ENCODE data around the gene MLX. TPM values are rescaled to one million over a fixed set of nuclear protein-coding genes. Genes with fewer than 3 reads are reported as not detected.
A peak's percentile ranks its signal among the peaks of the same experiment; 100 is the strongest.

MLX gene
- total RNA-seq, 1 donor from 2014 or later, result 61.3 TPM

GRCh38 chr17:42531455-42532354, 35.2 kb upstream of the MLX start:
- DNase-seq, result peak; percentile 88
- Histone ChIP-seq H3K4me1 (peaks cover 37% of the 10 kb centered on the region), H3K36me3 (no peaks in the 10 kb centered on the region), H3K9me3 (no peaks in the 10 kb centered on the region), H3K4me3 (peak overlapping the region; percentile 52), H3K27ac (peak overlapping the region; percentile 79), H3K27me3 (no peaks in the 10 kb centered on the region)
- peak; percentile 64 for ATAC-seq
- peak; percentile 49 for TF ChIP-seq CTCF (IDR thresholded peaks at IDR 0.05)
- intact Hi-C loops (cut with DNase I), result no loop called here

- peaks cover 19% of the 10 kb centered on the region for H3K36me3 ChIP-seq
- ATAC-seq (no peak), DNase-seq (no peak)
- H3K4me3 ChIP-seq, result peak overlapping the region; percentile 55
- peaks cover 27% of the 10 kb centered on the region for H3K4me1 ChIP-seq
- peak overlapping the region; percentile 84 for H3K27ac ChIP-seq
- H3K27me3 ChIP-seq, result no peaks in the 10 kb centered on the region
- intact Hi-C loops (cut with DNase I), result no loop called here
- H3K9me3 ChIP-seq, result no peaks in the 10 kb centered on the region
- TF ChIP-seq CTCF (IDR thresholded peaks at IDR 0.05), result no peak
These were observed 31.5 kb upstream of the MLX start for GRCh38 chr17:42535155-42536047.

GRCh38 chr17:42536048-42536371, 30.9 kb upstream of the MLX start, which contains the start of gene NAGLU:
TSS of gene NAGLU (plus strand) at chr17:42536241. CDS start at chr17:42536273, 32 bp downstream.
- Histone ChIP-seq H3K27ac (peak within 1 kb of the TSS; percentile 84), H3K36me3 (peaks cover 25% of the 10 kb centered on the region), H3K4me3 (peak within 1 kb of the TSS; percentile 55), H3K27me3 (no peaks in the 10 kb centered on the region), H3K4me1 (peaks cover 21% of the 10 kb centered on the region), H3K9me3 (no peaks in the 10 kb centered on the region)
- ATAC-seq, result peak; percentile 94
- peak; percentile 99 for DNase-seq
- TF ChIP-seq CTCF (IDR thresholded peaks at IDR 0.05), result no peak
- intact Hi-C loops (cut with DNase I), result no loop called here

- DNase-seq, result peak; percentile 95
- Histone ChIP-seq H3K27me3 (no peaks in the 10 kb centered on the region), H3K27ac (peak overlapping the region; percentile 84), H3K9me3 (no peaks in the 10 kb centered on the region), H3K36me3 (peaks cover 31% of the 10 kb centered on the region), H3K4me1 (peaks cover 17% of the 10 kb centered on the region), H3K4me3 (peak overlapping the region; percentile 55)
- ATAC-seq, result peak; percentile 84
- intact Hi-C loops (cut with DNase I), result no loop called here
- TF ChIP-seq CTCF (IDR thresholded peaks at IDR 0.05), result no peak
These were observed 30.3 kb upstream of the MLX start for GRCh38 chr17:42536372-42537155.

GRCh38 chr17:42537156-42537805, 29.6 kb upstream of the MLX start:
- Histone ChIP-seq H3K9me3 (no peaks in the 10 kb centered on the region), H3K27ac (peak overlapping the region; percentile 84), H3K4me3 (peak overlapping the region; percentile 55), H3K27me3 (no peaks in the 10 kb centered on the region), H3K36me3 (peaks cover 38% of the 10 kb centered on the region), H3K4me1 (peaks cover 14% of the 10 kb centered on the region)
- peak; percentile 65 for DNase-seq
- intact Hi-C loops (cut with DNase I), result no loop called here
- no peak for TF ChIP-seq CTCF (IDR thresholded peaks at IDR 0.05)
- no peak for ATAC-seq
